AG08395 (cell line): ENCODE results near the gene MPL.

Experiments used
- DNase-seq: peaks from one replicate; pipeline ENCODE4 v3.0.0; 2012; ENCODE audit warnings: mixed read lengths, low spot score

The MPL gene

DNA sequence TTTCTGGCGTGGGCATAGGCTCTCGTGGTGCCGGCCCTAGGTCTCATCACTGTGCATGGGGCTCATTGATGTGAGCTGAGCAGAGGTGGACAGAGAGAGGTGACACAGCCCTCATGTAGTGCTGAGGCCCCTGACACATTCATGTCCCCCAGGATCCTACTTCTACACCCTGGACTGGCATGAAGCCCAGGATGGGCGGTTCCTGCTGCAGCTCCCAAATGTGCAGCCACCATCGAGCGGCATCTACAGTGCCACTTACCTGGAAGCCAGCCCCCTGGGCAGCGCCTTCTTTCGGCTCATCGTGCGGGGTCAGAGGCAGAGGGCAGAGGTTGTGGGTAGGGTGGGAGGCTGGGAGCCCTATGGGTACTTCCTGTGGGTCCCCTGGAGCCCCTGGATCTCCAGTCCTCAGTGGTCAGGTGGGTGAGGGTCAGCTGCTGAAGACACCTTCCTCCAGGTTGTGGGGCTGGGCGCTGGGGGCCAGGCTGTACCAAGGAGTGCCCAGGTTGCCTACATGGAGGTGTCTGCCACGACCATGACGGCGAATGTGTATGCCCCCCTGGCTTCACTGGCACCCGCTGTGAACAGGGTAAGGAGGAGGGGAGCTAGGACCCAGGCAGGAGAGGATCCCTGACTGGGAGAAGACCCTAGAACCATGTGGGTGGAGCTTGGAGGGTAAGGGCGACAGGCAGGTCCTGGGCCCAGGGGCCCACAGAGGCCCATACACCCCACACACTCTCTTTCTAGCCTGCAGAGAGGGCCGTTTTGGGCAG, 30.7 kb upstream of the MPL start:
- DNase-seq = no peak

DNA sequence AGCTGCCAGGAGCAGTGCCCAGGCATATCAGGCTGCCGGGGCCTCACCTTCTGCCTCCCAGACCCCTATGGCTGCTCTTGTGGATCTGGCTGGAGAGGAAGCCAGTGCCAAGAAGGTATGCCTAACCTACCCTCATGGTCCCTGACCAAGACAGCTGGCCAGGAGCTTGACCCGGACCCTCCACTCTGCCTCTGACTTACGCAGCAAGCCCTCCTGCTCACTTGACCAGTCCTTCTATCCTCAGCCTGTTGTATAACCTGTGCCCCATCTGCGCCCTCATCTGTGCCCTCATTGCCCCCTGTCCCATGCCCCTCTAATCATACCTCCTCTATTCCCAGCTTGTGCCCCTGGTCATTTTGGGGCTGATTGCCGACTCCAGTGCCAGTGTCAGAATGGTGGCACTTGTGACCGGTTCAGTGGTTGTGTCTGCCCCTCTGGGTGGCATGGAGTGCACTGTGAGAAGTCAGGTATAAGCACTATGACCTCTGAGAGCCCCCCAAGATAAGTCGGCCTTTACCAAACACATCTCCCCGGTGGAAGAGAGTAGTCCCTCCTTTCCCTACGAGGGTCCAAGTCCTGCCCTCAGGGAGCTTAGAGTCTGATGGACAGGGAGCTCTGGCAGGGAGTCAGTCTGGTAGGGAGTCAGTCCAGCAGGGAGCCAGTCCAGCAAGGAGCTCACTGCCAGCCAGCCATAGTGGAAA, 30.0 kb upstream of the MPL start:
- DNase-seq = no peak

DNA sequence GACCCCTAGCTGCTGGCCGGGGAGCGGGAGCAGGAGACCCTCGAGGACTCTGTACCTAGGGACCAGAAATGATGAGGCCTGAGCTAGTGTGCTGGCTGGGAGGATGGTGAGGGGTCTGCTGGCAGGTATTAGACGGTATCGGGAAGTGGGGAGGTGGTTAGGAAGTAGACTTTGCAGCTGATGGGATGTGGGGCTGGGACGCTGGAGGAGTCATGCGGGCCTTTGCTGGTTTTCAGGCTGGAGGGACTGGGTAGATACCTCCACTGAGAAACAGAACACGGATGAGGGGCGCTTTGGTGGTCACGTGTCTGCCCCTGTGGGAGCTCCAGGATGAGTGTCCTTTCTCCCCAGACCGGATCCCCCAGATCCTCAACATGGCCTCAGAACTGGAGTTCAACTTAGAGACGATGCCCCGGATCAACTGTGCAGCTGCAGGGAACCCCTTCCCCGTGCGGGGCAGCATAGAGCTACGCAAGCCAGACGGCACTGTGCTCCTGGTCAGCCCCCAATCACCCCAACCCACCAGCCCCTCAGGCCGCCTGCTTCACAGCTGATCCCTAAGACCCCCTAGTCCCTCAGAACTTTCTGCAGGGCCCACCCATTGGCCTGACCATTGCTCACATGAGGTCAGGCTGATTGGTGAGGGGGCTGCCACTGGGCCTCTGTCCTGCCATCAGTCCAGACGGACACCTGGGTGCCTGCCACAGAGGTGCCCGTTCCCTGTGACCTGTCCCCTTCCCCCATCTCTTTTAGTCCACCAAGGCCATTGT, 28.8 kb upstream of the MPL start:
- DNase-seq = no peak

DNA sequence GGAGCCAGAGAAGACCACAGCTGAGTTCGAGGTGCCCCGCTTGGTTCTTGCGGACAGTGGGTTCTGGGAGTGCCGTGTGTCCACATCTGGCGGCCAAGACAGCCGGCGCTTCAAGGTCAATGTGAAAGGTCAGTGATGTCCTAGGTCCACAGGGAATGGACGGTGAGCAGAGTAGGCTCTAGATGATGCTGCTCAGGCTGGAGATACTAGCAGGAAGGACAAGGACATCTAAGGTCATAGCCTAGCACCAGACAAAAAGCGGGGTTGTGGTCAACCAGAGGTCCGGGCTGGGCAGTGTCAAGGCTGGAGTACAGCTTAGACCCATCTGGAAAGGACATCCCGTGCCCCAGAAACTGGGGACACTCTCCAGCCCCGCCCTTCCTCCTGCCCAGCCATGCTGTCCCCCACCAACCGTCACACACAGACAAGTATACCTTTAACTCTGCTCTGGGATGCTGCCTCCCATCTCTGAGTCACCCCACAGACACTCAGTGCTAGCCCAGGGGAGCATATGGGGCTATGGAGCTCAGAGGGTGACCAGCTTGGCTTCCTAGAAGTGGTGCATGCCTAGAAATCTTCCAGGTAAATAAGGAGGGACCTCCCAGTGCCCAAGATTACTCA, 28.1 kb upstream of the MPL start:
- DNase-seq = peak; percentile 42

DNA sequence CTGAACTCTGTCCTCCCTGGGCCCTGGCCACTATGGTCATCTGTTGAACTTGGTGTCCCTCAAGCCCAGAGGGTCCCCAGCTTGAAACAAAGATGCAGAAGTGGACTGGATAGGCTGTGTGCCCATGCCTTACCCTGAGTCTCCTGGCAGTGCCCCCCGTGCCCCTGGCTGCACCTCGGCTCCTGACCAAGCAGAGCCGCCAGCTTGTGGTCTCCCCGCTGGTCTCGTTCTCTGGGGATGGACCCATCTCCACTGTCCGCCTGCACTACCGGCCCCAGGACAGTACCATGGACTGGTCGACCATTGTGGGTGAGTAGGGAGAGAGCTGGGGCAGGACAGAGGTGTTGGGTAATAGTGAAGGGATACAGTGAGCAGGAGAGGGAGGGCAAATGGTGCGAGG, 26.1 kb upstream of the MPL start:
- no peak for DNase-seq

DNA sequence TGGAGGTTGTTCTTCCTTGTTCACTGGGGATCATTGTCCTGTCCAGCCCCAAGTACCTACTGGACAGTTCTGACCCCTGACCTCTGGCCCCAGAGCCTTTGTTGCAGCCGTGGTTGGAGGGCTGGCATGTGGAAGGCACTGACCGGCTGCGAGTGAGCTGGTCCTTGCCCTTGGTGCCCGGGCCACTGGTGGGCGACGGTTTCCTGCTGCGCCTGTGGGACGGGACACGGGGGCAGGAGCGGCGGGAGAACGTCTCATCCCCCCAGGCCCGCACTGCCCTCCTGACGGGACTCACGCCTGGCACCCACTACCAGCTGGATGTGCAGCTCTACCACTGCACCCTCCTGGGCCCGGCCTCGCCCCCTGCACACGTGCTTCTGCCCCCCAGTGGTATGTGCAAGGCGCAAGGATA, 25.4 kb upstream of the MPL start:
- DNase-seq = no peak

DNA sequence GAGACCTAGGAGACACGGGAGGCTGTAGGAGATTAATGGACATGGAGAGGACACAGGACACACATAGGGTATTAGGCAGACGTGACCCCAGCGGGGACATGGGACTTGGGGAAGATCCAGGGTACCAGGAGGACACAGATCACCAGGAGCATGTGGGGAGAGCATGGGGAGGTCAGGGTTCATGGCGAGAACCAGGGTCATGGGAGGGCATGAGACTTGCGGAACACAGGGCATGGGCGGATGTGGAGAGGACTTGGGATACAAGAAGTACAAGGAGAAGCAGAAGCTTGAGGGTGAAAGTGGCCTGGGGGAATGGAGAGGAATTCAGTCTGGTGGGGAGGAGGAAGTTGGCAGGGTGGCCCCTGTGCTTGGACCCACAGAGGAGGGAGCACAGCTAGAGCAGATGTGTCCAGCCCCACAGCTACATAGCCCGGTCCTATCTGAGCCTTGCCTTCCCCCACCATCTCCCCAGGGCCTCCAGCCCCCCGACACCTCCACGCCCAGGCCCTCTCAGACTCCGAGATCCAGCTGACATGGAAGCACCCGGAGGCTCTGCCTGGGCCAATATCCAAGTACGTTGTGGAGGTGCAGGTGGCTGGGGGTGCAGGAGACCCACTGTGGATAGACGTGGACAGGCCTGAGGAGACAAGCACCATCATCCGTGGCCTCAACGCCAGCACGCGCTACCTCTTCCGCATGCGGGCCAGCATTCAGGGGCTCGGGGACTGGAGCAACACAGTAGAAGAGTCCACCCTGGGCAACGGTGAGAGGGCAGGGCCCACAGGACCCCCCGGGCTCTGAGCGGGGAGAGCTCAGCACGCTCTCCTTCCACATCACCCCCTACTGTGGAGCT, 24.7 kb upstream of the MPL start:
- no peak for DNase-seq

DNA sequence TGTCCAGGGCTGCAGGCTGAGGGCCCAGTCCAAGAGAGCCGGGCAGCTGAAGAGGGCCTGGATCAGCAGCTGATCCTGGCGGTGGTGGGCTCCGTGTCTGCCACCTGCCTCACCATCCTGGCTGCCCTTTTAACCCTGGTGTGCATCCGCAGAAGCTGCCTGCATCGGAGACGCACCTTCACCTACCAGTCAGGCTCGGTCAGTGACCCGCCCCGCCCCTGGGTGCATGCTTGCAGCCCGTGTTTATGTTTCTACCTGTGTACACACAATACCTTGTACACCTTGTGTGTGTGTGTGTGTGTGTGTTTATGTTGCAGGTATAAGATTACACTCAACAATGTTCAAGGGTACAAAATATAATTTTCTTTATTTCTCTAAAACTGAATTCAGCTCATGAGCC, 23.8 kb upstream of the MPL start:
- no peak for DNase-seq

DNA sequence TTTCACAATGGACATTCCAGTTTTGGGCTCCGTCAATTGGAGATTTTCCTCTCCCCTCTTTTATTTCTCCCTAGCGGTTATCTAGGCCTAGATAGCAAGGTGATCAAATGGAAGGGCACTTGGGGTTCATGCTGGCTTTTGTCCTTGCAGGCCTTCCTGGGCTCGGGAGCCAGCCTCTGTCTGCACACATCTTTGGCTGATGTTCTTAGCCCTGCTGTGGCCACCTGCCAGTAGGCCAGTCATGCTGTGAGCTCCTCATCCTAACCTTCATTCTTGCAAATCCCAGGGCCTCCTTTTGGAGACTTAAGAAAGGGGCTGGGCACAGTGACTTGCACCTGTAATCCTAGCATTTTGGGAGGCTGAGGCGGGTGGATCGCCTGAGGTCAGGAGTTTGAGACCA, 23.4 kb upstream of the MPL start:
- no peak for DNase-seq

DNA sequence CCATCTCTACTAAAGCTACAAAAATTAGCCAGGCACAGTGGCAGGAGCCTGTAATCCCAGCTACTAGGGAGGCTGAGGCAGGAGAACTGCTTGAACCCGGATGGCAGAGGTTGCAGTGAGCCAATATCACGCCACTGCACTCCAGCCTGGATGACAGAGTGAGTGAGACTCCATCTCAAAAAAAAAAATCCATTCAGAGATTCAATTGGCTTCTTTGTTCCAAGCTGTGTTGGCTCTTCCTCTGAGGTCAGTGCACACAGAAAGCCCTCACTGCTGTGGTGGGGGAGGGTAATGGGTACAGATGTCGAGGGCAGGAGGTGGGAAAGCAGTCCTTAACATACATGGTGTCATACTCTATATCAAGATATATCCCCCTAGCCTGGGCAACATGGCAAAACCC, 22.1 kb upstream of the MPL start:
- DNase-seq = no peak

DNA sequence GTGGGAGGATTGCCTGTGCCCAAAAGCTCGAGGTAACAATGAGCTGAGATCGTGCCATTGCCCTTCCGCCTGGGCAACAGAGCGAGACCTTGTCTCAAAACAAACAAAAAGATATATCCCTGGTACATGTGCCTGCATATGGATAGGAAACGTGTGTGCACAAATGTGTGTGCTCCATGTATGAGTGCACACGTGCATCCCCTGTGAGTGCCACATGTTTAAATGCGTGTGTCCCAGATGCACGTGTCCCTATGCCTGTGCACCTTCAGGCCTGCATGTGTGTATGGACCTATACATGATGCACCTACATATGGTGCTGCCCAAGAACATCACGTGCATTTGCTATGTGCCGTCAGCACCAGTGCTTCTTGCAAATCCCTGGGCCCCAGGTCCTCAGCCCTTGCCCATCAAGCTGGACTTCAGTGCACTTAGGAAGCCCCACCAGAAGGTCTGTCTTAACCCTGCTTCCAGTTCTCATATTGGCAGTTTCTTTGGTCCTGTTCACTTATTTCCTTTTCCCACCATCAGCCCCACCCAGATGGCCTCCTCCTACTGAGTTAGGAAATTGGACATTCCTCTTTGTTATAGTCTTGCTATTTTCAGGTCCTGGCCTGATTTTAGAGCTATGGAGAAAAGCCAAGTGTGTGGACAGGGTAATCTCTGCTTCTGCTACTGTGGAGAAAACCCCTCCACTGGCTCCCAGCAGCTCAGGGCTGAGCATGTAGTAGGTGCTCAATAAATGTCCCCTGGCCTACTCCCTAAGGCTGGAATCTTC, 21.5 kb upstream of the MPL start:
- no peak for DNase-seq

DNA sequence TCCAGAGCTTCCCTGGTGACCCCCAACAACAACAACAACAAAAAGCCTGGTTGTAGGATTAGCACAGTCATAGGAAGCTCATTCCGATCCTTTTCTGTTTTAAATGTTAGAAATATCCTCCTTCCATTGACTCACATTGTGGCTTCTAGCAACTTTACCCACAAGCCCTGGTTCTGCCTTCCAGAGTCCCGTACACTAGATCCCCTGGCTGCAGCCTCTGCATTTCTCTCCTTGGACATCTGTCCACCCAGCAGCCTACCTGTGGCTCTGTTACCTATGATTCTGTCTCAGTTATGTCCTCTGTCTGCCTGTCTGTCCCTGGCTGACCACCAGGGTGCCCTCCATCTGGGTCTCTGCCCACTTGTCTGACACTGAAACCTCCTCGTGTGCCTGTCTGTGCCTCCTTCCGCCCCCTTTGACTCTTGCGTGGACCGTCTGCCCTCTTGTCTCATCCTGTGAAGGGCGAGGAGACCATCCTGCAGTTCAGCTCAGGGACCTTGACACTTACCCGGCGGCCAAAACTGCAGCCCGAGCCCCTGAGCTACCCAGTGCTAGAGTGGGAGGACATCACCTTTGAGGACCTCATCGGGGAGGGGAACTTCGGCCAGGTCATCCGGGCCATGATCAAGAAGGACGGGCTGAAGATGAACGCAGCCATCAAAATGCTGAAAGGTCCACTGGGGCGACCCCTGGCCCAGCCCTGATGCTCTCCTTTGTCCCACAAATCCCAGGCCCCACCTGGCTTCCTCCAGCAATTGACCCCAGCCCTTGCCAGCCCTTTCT, 20.7 kb upstream of the MPL start:
- DNase-seq = no peak

DNA sequence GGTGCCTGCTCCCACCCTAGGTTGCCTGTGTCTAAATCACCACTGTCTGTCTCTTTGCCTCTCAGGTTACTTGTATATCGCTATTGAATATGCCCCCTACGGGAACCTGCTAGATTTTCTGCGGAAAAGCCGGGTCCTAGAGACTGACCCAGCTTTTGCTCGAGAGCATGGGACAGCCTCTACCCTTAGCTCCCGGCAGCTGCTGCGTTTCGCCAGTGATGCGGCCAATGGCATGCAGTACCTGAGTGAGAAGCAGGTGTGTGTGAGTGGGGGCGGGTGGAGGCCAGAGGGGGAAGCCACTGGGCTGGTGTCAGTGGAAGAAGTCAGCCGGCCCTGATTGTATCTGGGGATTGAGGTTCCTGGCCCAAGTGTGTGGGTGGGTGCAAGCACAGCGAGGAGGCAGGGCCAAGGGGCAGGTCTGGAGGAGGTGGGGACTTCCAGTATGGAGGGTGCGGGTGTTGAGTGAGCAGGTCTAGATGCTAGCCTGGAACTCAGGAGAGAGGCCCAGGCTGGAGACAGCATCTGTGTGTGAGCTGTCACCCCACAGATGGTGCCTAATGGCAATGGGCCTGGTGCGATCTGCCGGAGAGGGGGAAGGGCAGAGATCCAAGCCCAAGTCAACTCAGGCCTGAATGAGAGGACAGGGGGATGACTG, 19.7 kb upstream of the MPL start:
- peak; percentile 35 for DNase-seq

DNA sequence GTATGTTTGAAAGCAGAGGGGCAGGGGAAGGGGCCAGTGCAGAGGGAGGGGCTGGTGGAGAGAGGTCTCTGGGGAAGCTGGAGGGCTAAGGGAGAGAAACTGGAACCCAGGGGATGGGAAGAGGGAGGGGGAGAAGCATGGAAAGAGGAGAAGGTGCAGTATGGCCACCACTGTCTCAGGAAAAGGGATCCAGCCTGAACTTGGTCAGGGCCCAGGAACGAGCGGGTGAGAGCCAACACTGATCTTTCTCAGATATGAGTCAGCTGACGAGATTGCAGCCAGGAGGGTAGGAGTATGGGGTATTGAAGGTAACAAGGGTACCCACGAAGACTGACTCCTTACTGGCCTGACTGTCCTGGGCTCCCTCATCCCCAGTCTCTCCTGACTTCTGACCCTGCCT, 18.8 kb upstream of the MPL start:
- no peak for DNase-seq

DNA sequence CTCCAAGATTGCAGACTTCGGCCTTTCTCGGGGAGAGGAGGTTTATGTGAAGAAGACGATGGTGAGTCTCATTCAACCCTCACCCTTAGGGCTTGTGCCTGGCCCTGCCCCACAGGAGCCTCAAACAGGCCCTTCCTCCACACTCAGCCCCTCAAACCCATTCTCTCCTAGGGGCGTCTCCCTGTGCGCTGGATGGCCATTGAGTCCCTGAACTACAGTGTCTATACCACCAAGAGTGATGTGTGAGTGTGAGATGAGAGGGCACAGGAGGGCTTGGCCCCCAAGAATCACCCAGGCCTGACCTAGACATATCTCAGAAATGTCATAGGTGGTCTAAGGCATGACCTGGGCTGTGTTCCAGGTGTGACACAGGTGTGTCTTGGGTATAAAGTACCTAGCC, 18.3 kb upstream of the MPL start:
- no peak for DNase-seq

DNA sequence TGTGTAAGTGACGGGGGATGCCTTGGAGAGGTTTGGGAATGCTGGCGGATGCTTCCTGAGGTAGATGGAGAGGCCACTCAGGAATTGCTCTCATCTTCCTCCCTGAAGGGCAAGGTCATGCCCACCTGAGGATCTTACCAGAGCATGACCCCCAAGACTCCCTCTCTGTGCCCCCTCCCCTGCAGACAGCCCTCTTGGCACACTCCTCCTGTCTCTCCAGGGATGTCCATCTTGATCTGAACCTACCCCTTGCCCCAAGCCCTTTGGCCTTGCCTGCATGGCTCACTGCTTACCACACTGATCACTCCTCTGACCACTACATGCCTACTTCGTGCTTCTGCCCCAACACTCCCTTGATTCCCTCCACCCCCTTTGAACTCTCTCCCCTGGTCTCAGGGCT, 17.9 kb upstream of the MPL start:
- DNase-seq = no peak

DNA sequence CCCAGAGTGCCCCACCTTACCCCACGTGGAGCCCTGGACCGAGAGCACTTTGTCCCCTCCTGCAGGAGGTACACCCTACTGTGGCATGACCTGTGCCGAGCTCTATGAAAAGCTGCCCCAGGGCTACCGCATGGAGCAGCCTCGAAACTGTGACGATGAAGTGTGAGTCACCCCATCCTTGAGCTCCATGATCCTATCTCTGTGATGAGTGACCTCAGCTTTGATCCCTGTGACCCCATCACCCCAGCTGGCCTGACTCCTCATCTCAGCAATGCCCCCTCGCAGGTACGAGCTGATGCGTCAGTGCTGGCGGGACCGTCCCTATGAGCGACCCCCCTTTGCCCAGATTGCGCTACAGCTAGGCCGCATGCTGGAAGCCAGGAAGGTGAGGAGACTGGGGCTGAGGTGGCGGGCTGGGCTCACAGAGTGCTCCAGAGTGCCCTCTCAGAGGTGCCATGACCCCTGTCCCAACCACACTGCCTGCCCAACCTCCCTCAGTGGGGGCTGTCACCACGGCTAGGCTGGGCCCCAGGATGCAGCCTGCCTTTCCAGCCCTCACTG, 16.2 kb upstream of the MPL start:
- DNase-seq = no peak

DNA sequence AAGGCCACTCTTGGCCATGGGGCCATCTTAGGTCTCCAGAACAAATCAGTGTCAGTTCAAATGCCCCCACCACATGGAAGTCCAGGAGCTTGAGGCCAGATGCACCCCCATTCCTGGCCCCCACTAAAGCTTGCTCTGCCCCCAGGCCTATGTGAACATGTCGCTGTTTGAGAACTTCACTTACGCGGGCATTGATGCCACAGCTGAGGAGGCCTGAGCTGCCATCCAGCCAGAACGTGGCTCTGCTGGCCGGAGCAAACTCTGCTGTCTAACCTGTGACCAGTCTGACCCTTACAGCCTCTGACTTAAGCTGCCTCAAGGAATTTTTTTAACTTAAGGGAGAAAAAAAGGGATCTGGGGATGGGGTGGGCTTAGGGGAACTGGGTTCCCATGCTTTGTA, 15.1 kb upstream of the MPL start:
- no peak for DNase-seq

DNA sequence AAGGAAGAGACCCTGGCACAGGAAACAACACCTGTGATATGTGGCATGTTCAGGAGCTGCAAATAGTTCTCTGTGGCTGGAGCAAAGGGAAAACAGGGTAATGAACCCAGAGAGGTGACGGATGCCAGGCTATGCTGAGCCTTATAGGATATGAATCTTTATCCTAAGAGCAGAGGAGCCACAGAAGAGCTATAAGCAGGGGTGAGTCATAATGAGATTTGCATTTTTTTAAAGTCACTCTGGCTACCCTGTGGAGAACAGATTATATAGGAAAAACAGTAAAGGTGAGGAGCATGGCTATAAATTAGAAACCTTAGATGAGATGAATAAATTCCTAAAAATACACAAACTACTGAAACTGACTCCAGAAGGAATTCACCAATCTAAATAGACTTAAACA, 12.8 kb upstream of the MPL start:
- DNase-seq = no peak
